H1 (cell line): ENCODE data around the gene SHISAL1. TPM values are rescaled to one million over a fixed set of nuclear protein-coding genes. Genes with fewer than 3 reads are reported as not detected.

ENCODE experiments used
- CHD2 ChIP-seq: IDR thresholded peaks from 2 replicates; pipeline ENCODE4 v1.6.1; 2012; ENCODE audit warnings: low read length, improper control_type of control experiment
- CREB1 ChIP-seq: IDR thresholded peaks from 2 replicates; pipeline ENCODE4 v1.6.1; 2012; ENCODE audit warnings: inconsistent platforms
- GABPA ChIP-seq: IDR thresholded peaks from 2 replicates; pipeline ENCODE4 v1.6.1; 2011; ENCODE audit warnings: mild to moderate bottlenecking, low read length, moderate library complexity, borderline replicate concordance; ENCODE audit not compliant: insufficient read depth
- GTF2F1 ChIP-seq: IDR thresholded peaks from 2 replicates; pipeline ENCODE4 v1.6.1; 2012; ENCODE audit warnings: low read depth, low read length, improper control_type of control experiment, borderline replicate concordance
- POLR2AphosphoS5 ChIP-seq: IDR thresholded peaks from 2 replicates; pipeline ENCODE4 v1.6.1; 2011; ENCODE audit warnings: low read depth, low read length
- RFX5 ChIP-seq: IDR thresholded peaks from 2 replicates; pipeline ENCODE4 v1.6.1; 2011; ENCODE audit warnings: low read depth, low read length, improper control_type of control experiment, borderline replicate concordance
- RXRA ChIP-seq: IDR thresholded peaks from 2 replicates; pipeline ENCODE4 v1.6.1; 2011; ENCODE audit warnings: low read depth, mild to moderate bottlenecking, low read length, moderate library complexity; ENCODE audit not compliant: insufficient read depth
- TEAD4 ChIP-seq: IDR thresholded peaks from 2 replicates; pipeline ENCODE4 v1.6.1; 2012; ENCODE audit warnings: low read depth, low read length, inconsistent platforms, mixed read lengths
- polyA plus RNA-seq, 7 experiments: library from polyadenylated mRNA; depleted of rRNA in 3 of 7; stranded (reverse) in 5 of 7; unstranded in 2 of 7; fragments of >200 nt in 5 of 7; fragments of 200-250 nt in 2 of 7; gene quantifications; 1 replicate in 5 of 7; 2 replicates in 1 of 7; 4 replicates in 1 of 7; pipeline versions ENCODE4 v1.2.1 to v1.2.3, GENCODE V29; 2011 to 2013; ENCODE audit warnings: missing spikeins in 2 of 7, mixed read lengths in 2 of 7
- total RNA-seq: library from RNA; stranded (reverse); fragmentation: NEBNext Ultra II Directional; extraction: Animal tissue kit (Norgen Biotek cat#: 25700); gene quantifications from 2 replicates; pipeline ENCODE4 v1.2.1, GENCODE V29; 2021
- TF ChIP-seq, protein P1 (sequence below): IDR thresholded peaks from 2 replicates; pipeline ENCODE4 v1.6.1; 2011; ENCODE audit warnings: low read length, improper control_type of control experiment
- TF ChIP-seq, protein P2 (sequence below): IDR thresholded peaks from 2 replicates; pipeline ENCODE4 v1.6.1; 2011; ENCODE audit warnings: low read depth, mild to moderate bottlenecking, low read length; ENCODE audit not compliant: insufficient read depth

Gene SHISAL1
- total and polyA plus RNA-seq, 2 of the 8 experiments (the other 6 are each of a cell fraction or from before 2014, with no cell fraction given), result 3.7 to 5.8 TPM

DNA sequence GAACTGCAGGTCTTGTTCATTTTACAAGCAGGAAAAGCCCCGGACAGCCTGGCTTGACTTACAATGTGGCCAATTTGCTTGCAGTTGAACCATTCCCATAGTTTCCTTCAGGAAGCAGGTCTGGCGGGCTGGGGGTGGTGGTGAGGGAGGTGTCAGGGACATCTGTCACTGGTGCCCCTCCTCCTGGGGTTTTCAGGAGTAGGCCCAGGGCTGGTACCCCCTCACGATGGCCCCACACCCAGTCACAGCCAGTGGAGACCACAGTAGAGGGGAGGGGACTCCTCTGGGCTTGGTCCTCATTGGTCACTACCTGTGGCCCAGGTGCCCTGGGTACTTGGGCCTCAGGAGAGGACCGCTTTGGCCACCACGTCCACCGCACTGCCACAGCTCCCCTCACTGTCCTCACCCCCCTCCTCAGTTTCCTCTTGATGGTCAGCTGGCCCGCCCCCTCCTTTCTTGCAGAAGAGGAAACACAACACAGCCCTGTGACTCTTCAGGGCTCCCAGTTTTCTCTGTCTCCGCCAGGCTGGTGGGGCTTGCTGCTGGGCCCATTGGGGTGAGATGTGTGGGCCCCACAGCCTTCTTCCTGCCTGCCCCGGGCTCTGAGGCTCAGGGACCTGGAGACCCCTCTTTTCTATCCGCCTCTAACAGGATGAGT is 39.8 kb upstream of the SHISAL1 start (continued):
- TF ChIP-seq, protein P1, sequence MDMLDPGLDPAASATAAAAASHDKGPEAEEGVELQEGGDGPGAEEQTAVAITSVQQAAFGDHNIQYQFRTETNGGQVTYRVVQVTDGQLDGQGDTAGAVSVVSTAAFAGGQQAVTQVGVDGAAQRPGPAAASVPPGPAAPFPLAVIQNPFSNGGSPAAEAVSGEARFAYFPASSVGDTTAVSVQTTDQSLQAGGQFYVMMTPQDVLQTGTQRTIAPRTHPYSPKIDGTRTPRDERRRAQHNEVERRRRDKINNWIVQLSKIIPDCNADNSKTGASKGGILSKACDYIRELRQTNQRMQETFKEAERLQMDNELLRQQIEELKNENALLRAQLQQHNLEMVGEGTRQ, result no peak
- TF ChIP-seq GABPA, result no peak
- TF ChIP-seq, protein P2, sequence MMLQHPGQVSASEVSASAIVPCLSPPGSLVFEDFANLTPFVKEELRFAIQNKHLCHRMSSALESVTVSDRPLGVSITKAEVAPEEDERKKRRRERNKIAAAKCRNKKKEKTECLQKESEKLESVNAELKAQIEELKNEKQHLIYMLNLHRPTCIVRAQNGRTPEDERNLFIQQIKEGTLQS, result no peak
- TF ChIP-seq POLR2AphosphoS5, result no peak
- TF ChIP-seq RFX5, result no peak
- no peak for TF ChIP-seq TEAD4
- TF ChIP-seq CREB1, result no peak
- TF ChIP-seq GTF2F1, result no peak
- TF ChIP-seq CHD2, result no peak
- no peak for TF ChIP-seq RXRA
